Hematopoietic multipotent progenitor cell treated with erythropoietin and hydrocortisone succinate and interleukin-3 and kit ligand, for 4 days (in vitro differentiated cells): ENCODE data around the gene PSMA2.
A peak's percentile ranks its signal among the peaks of the same experiment; 100 is the strongest.

ENCODE experiments used
- DNase-seq: peaks from one replicate; pipeline ENCODE4 v3.0.0-alpha.2; 2015

PSMA2 gene

GRCh38 chr7:42931834-42932651 is at the start of gene PSMA2, which contains the start of gene MRPL32:
PSMA2 (minus strand) TSS chr7:42932174; CDS start chr7:42932158, 16 bp downstream.
MRPL32 (plus strand) TSS chr7:42932376; CDS start chr7:42932387, 11 bp downstream.
- peak; percentile 99 for DNase-seq

- peak; percentile 20 for DNase-seq
Observed at GRCh38 chr7:42981601-42982000, 49.6 kb upstream of the PSMA2 start.

GRCh38 chr7:42980514-42980913 is 48.5 kb upstream of the PSMA2 start:
- DNase-seq = no peak

GRCh38 chr7:42980084-42980483 is 48.1 kb upstream of the PSMA2 start:
- no peak for DNase-seq

- DNase-seq = no peak
Observed at GRCh38 chr7:42978496-42978895, 46.5 kb upstream of the PSMA2 start.

GRCh38 chr7:42976371-42976770 is 44.4 kb upstream of the PSMA2 start:
- no peak for DNase-seq

- DNase-seq = no peak
Observed at GRCh38 chr7:42972699-42973500, 40.9 kb upstream of the PSMA2 start.

GRCh38 chr7:42967391-42967790 is 35.4 kb upstream of the PSMA2 start:
- no peak for DNase-seq

GRCh38 chr7:42964849-42965805 is 33.2 kb upstream of the PSMA2 start:
- no peak for DNase-seq

- no peak for DNase-seq
Observed at GRCh38 chr7:42964293-42964692, 32.3 kb upstream of the PSMA2 start.

GRCh38 chr7:42961170-42961569 is 29.2 kb upstream of the PSMA2 start:
- no peak for DNase-seq

GRCh38 chr7:42960762-42961161 is 28.8 kb upstream of the PSMA2 start:
- DNase-seq = no peak

GRCh38 chr7:42959549-42959948 is 27.6 kb upstream of the PSMA2 start:
- no peak for DNase-seq

GRCh38 chr7:42956062-42956461 is 24.1 kb upstream of the PSMA2 start:
- DNase-seq = no peak

- DNase-seq = no peak
Observed at GRCh38 chr7:42953994-42954393, 22.0 kb upstream of the PSMA2 start.

GRCh38 chr7:42952328-42952727 is 20.4 kb upstream of the PSMA2 start:
- DNase-seq = no peak

- DNase-seq = no peak
Observed at GRCh38 chr7:42950417-42950816, 18.4 kb upstream of the PSMA2 start.

GRCh38 chr7:42947521-42947920 is 15.5 kb upstream of the PSMA2 start:
- no peak for DNase-seq

GRCh38 chr7:42946627-42946950 is 14.6 kb upstream of the PSMA2 start:
- peak; percentile 11 for DNase-seq

GRCh38 chr7:42945821-42946626 is 14.1 kb upstream of the PSMA2 start:
- peak; percentile 90 for DNase-seq

- DNase-seq = peak; percentile 89
Observed at GRCh38 chr7:42940985-42941847, 9.2 kb upstream of the PSMA2 start.
